NCI-H1436 treated with DMSO at 0.1 percent for 48 hours (cell line): ENCODE data around the gene CPLX4.
A peak's percentile ranks its signal among the peaks of the same experiment; 100 is the strongest.

Source experiments
- DNase-seq: peaks from one replicate; lab custom pipeline; 2025; lab: John Stamatoyannopoulos, UW

The CPLX4 gene, protein sequence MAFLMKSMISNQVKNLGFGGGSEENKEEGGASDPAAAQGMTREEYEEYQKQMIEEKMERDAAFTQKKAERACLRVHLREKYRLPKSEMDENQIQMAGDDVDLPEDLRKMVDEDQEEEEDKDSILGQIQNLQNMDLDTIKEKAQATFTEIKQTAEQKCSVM

DNA sequence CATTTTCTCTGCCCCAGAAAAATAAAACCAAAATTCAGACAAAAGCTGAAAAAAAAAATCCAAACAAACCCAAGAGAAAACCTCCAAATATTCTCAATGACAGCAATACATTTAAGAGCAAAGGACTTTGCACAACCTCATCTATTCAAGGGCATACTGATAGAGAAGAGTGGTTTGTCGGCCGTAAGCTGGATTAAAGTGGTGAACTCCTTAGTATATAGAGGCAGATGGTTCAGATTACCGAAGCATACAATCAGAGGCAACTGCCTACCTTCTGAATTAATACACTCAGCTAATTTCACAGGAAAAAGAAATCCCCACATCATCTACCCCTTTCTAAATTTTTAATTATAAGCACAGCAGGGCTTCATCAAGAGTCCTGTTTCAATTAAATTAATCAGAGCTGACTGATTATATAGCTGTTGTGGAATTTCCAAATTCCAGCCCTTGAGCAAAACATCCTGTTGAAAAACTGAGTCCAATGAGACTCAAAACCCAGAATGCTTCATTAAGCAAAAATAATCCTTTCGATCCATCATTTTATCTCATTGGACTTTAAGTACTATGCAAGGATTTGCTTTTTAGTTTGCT is at the start of gene CPLX4:
TSS of gene CPLX4 (minus strand) at position 190 of the 591 bp plus-strand sequence. CDS start at position 3, 187 bp downstream.
- no peak for DNase-seq

DNA sequence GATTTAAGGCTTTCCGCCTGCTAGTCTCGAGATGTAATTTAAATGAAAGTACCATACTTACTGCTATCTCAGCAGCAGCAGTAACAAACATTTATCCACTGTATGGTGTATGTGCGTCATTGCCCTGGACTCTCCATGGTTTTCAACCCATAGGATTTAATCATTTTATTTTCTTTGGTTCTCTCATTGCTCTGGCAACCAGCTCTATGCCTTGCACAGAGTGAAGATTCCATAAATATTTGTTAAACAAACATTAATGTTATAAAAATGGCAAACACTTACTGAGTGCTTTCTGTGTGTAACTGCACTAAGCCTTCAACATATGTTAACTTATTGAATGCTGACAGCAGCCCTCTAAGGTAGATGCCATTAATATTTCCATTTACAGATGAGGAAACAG is 41.9 kb upstream of the CPLX4 start:
- no peak for DNase-seq

DNA sequence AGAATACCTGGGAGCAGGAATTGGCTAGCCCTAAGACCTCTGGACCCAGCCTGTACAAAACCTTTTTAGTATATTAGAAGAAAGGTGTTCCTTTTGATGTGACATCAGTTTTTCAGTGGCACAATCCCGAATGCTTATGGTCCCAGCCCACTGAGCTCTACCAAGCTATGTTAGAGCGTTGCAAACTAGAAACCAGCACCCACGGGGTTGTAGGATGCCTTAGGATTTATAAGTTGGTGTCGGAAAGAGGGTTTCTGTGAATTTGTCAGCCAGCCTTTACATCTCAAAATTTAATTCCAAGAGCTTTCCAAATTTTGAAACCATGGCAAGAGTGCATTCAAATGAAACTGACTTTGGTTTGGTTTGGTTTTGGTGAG is 41.1 kb upstream of the CPLX4 start:
- no peak for DNase-seq

DNA sequence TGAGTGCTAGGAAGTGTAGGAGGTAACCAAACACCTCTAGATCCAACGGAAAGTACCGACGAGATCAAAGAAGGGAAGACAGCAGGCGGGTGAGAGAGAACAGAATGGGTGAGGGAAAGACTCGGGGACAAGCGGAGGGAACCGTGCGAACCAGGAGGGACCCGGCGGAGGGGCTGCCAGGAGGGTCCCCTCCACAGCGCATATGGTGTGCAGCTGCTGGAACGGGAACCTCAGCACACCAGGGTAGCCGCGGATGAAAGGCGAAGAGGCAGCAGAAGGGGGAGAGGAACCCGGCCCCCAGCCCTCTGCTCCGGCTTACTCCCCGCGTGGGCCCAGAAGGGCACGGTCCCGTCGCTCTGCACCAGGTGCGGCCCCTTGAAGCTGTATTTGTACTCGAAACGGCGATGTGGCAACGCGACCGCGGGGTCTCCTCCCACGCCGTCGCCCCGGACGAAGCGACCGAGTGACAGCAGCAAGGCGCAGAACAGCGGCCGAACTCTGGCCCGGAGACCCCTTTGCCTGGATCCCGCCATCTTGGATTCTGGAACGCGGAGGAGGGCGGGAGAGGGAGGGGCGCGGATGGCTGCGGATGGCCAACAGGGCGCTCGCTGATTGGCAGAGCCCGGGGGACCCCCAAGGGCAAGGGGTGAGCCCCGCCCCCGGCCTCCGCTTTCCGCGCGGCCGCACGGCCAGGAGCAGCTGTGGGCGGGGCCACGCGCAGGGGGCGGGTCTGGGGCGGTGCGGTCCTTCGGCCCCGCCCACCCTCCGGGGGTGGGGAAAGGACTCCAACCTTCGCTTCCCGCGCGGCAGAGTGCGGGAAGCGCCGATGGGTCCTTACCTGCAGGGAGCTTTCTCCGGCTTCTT is 40.5 kb upstream of the CPLX4 start, which contains the start of gene LMAN1:
TSS of gene LMAN1 (minus strand) at position 554 of the 864 bp plus-strand sequence. CDS start at position 533, 21 bp downstream.
- DNase-seq: peak; percentile 66

DNA sequence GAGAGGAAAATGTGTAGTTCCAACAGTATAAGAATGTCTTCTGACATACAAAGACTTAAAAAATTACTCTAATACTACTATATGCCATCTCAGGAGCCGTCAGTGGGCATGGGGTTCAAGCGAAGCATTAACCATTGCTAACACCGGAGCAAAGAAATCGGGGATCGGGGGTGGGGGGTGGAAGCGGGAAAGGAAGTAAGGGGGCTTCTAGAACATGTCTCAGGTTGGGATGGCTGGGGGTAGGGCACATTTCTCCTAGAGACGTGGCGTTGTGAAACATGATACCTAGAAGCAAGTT is 39.9 kb upstream of the CPLX4 start:
- no peak for DNase-seq

DNA sequence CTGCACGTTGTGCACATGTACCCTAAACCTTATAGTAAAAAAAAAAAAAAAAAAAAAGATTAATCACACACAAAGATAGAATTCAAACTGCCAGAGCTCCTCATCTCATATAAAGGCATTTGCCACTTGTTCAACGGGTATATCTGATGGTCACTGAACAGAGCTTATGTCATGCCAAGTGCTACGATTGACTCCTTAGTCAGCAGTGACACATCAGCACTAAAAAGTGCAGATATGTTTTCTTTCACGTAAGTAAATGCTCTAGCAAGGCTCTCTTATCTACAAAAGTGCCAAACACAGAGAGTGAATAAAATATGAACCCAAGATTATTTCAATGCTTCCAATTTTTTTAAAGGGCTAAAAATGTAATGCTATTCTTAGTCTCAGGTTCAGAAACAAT is 39.5 kb upstream of the CPLX4 start:
- DNase-seq: no peak

DNA sequence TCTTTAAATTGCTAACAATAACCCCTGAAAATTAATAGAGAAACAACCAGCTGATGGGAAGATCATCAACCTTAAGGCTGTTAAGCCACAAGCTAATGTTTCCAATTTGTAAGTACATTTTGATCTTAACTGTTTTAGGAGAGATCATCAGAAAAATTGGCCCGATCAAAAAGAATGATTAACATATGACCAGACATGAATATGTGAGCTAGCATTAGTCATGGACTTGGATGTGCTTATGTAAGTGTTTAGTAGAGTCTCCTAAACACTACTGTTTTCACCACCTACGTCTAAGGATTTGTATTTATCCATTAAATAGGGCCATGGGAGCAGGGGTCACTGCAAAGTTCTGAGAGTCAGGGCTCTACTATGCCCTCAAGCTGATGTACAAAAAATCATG is 36.3 kb upstream of the CPLX4 start:
- DNase-seq: no peak

DNA sequence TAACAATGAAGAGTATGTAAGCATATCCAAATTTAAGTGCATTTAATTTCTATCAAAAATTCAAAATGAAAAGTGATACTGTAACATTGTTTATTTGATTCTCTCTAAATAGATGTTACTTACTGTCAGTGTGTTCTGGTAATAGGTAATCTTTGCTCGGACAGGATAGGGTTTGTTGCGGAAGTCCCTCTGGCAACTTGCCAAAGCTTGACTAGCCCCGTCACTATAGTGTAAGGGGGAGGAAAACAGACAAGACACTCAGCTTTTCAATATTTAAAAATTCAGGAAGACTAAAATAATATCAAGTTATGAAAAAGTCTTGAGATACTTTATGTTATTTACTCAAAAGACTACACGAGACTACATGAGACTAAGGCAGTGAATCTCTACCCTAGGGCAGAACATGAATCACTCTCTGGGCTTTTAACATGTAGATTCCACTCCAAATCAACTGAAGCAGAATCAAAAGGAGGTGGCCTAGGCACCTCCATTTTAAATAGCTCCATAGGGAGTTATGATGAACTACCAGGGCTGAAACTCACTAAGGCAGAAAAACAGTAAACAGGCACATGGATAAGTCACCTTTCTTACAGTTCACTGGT is 34.7 kb upstream of the CPLX4 start:
- no peak for DNase-seq

DNA sequence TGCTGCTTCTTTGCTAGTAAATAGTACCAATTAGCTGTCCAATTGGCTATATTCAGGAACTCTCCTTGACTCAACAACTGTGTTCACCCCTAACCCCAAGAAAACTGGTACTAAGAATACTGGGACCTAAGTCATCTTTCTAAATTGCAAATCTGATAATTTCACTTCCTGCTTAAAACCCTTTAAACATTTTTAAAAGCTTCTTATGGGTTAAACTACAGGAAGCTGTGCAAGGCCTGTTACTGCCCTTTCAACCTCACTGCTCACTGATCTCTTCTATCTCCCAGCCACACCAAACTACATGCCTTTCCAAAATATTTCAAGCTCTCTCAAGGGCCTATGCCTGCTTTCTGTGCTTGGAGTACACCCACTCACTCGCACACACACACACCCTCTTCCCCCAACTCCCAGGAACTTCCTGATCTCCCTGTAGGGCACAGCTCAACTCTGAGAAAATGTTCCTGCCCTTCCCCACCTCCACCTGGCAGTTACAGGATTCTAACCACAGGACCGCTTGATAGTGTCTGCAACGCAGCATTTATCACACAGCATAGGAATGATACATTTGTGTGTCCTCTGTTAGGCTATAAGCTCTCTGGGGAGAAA is 33.9 kb upstream of the CPLX4 start:
- DNase-seq: no peak

DNA sequence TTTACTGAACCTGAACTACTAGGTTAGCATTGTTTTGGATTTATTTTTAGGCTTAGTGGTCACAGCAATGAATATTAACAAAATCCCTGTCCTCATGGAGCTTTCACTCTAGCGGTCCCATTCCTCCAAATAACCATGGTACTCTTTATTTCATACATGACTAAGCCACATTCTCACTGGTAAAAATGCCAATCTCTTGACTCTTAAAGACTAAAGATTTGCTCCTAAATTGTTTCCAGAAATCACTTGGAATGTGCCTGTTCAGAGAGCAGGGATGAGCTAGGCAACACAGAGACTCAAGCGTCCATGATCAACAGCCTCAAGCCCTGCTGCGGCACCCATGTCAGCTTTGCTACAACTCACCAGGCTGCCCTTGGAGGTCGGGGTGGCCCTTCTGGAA is 27.1 kb upstream of the CPLX4 start:
- DNase-seq: no peak

DNA sequence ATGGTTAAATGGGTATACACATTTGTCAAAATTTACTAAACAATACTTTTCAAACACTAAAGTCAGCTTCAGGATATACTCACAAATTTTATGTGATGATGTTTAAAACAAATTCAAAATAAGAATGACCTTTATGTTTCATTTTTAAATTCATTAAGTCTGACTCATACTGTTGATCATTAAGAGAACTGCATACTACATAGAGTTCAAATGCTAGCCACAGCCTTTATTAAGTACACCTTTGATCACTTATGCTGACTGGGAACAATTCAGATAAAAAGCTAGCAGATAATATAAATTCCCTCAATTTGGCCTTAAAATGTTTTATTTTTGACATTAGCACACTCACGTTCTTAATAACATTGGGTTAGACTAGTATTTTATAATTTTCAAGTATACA is 26.5 kb upstream of the CPLX4 start:
- no peak for DNase-seq

DNA sequence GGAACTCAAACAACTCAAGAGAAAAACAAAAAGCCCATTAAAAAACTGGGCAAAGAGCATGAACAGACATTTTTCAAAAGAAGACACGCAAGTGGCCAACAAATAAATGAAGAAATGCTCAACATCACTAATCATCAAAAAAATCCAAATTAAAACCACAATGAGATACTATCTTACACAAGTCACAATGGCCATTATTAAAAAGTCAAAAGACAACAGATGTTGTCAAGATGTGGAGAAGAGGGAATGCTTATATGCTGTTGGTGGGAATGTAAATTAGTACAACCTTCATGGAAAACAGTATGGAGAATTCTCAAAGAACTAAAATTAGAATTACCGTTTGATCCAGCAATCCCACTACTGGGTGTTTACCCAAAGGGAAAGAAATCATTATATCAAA is 25.5 kb upstream of the CPLX4 start:
- DNase-seq: no peak

DNA sequence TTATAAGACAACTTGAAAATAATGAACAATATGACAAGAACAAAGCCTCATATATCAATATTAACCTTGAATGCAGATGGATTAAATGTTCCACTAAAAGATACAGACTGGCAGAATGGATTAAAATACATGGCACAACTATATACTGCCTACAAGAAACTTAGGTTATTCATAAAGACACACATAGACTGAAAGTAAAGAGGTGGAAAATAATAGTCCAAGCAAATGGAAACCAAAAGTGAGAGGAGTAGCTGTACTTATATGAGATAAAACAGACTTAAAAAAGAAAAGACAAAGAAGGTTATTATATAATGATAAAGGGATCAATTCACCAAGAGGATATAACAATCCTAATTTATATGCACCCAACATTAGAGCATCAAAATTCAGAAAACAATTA is 22.4 kb upstream of the CPLX4 start:
- no peak for DNase-seq

DNA sequence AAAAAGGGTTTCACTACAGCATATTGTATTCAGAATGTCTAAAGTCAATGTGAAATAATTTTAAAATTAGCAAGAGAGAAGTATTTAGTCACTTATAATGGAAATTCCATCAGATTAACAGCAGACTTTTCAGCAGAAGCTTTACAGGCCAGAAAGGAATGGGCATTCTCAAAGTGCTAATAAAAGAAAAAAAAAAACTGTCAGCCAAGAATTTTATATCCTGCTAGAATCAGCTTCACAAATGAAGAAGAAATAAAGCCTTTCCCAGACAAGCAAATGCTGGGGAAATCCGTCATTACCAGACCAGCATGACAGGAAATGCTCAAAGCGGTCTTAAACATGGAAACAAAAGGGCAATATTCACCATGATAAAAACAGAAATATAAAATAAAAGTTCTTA is 21.9 kb upstream of the CPLX4 start:
- no peak for DNase-seq

DNA sequence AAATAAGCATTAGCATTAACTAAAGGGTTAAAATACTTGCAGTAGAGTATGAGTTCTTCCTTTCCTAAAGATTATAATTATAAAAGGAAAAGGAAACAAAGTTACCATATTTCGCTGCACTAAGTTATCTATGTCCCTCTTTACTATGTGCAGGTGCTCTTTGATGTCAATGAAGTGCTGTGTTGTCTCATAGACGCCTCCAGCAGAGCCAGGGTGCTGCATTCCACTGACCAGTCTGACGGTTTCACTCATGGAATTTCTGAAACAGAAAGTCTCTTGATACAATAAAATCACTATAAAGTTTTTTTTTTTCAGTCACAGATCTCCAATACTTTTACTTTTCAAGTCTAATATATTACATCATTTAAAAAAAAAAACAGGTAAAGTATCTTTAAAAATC is 14.5 kb upstream of the CPLX4 start:
- DNase-seq: no peak

DNA sequence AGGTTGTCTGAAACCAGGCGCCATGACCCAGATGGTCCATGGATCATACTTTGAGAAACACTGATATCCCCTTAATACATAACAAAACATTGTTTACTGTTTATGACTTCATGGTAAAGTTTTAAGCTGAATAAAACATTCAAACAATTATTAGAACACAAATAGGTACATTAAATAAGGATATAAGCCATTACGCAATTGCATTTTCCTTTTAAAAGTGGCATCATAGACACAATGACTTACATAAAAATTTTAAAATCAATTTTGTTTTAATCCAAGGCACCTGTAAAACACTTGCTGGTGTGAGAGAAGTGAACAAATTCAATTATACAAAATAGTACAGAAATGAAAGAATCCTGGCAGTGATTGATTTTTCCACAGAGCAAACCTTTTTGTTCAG is 10.2 kb upstream of the CPLX4 start:
- no peak for DNase-seq

DNA sequence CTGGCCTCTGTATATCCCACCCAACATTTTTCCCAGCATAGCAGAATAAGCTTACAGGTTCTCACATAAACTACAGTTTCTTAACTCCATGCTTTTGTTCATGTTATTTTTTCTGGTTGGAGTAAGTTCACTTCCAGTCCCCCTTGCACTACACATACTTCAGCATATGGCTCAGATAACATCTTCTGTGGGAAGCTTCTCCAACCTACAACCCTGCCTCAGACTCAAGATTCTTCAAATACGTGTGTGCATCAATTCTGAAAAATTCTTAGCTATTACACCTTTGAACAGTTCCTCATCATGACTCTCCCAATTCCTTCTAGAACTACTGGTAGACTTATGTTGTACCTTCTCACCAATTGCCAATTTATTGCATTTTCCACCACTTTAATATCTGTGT is 7.5 kb upstream of the CPLX4 start:
- DNase-seq: no peak

DNA sequence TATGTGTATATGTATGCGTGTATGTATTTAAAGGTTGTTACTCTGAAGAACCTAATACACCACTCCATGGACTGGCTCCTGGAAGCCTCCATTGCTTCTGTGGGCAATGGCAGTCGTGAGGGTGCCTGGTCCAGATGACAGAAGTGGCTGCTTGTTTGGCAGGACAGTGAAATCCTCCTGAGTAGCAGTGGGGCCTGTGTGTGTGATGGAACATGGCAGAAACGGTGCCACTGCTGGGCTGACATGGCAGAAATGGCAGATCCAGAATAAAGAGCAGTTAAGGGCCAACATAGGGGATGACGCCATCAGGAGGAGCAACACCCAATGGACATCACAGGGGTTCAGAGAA is 6.1 kb upstream of the CPLX4 start:
- no peak for DNase-seq

DNA sequence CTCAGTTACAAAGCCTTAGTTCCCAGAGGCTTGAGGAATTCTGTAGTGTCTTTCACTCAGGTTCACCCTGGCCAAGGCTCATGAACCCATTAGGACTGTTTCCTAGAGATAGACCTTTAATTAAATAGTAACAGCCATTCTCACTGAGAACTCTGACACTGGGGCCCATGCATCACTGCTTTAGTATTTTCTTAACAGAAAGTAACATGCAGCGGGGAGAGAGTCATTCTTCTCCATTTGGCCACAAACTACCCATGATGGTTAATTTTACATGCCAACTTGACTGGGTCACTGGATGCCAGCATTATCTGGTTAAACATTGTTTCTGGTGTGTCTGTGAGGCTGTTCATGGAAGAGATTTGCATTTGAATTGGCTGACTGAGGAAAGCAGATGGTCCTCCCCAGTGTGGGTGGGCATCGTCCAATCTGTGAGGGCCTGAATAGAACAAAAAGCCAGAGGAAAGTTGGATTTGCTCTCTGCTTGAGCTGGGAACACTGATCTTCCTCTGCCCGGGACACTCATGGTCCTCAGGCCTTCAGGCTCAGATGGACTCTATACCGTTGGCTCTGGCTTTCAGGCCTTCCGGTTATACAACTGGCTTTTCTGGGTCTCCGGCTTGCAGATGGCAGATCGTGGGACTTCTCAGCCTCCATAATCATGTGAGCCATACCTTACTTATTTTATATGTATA is 5.6 kb upstream of the CPLX4 start:
- no peak for DNase-seq

DNA sequence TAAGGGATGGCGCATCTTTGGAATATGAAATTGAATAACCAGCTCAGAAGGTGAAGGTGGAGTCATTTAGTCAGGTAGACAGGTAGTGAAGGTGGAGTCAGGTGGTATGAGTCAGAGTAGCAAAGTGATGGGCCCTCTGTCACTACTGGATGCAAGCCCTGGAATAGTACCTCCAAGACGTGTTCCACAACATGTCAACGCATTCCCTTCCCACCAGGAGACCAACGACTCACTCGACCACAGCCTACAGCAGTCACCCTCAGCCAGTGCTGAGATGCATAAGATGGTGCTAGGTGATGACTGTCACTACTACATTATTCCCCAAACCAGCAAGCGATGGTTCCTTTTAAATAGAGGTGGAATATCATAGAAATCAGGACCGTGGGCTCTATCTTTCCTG is 6.8 kb downstream of the CPLX4 start:
- no peak for DNase-seq

DNA sequence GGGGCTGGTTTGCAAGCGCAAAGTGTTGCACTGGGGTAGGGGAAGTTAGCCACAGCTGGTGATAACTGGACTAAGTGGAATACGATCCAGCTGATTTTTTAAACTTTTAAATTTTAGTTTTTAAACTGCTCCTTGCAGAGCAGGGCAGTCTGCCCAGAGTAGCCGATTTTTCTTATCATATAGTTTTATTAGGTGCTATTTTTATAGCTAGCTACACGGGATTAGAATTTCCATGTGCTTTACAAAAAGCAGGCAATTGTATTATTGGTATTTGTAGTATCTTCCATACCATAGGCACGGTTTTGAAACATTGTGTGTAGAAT is 9.6 kb downstream of the CPLX4 start:
- DNase-seq: no peak

DNA sequence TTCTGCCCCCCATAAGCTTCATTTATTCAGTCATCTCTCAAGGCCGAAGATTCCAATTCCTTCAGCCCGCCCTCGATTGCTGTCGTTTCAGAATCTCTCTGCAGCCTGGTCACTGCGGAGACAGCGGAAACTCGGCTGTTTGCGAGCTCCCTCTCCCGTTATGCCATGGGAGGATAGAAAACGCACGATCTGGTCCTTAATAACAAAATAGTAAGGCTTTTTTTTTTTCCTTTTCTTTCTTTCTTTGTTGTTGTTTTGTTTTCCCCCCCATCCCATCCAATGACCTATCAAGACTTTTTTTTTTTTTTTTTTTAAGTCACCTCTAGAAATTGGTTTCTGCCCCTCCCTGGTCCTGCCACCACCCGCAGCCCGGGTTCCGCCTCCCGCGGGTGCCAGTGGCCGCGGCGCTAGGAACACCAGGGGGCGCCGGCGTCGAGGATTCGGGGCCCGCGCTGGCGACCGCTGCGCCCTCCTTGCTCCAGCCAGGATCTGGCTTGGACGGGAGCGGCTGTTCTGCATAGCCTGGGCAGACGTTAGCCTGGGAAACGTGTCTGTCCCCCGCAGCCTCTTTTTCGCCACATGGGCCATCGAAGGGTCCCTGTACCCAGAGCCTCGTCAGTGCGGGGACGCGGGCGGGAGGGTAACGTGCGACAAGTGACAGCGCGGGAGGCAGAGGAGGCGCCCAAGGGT is 10.1 kb downstream of the CPLX4 start:
- no peak for DNase-seq
